SK-N-SH (cell line): ENCODE data around the gene IQGAP1. TPM values are rescaled to one million over a fixed set of nuclear protein-coding genes. Genes with fewer than 3 reads are reported as not detected.

Experiments used
- CTCF ChIA-PET: fragments of 300-600, 350-600 bp; formaldehyde crosslinking; extraction: SDS; loops from one replicate; lab custom pipeline; 2021; lab: Yijun Ruan, JAX
- POLR2A ChIA-PET: fragments of 350-600 bp; sonication (Branson Sonifier 250); formaldehyde crosslinking; extraction: SDS; loops from one replicate; lab custom pipeline; 2020; ENCODE audit warnings: antibody characterized with exemption, inconsistent platforms; lab: Yijun Ruan, JAX
- DNase-seq: peaks from one replicate; pipeline ENCODE4 v3.0.0; 2012
- H2AFZ ChIP-seq: fragments of 200-600 bp; sonication (generic); 2 replicates; pipeline ENCODE4 v1.8.1; 2016; ENCODE audit warnings: antibody characterized with exemption, mild to moderate bottlenecking, low read depth
- H3F3A ChIP-seq: fragments of 200-600 bp; sonication (generic); replicated peaks from 2 replicates; pipeline ENCODE3; 2016; ENCODE audit warnings: antibody characterized with exemption, mild to moderate bottlenecking; ENCODE audit not compliant: insufficient read depth
- H3K27ac ChIP-seq, 2 experiments: fragments of 200-500 bp in 1 of 2; fragments of 200-600 bp in 1 of 2; sonication (Bioruptor generic) in 1 of 2; sonication (generic), shearing (Covaris generic) in 1 of 2; 2 replicates each; pipeline versions ENCODE4 v1.5.1 to v1.6.1; 2014 to 2016; ENCODE audit warnings: low read depth in 2 of 2, inconsistent platforms in 1 of 2, low read length in 1 of 2, mild to moderate bottlenecking in 1 of 2, mixed read lengths in 1 of 2
- H3K27me3 ChIP-seq: fragments of 200-600 bp; sonication (generic), shearing (Covaris generic); 2 replicates; pipeline ENCODE4 v1.6.1; 2016; ENCODE audit warnings: mixed run types; ENCODE audit not compliant: insufficient read depth
- H3K36me3 ChIP-seq, 2 experiments: fragments of 200-500 bp in 1 of 2; fragments of 200-600 bp in 1 of 2; sonication (Bioruptor generic) in 1 of 2; sonication (generic) in 1 of 2; replicated peaks in 1 of 2; 2 replicates each; pipeline versions ENCODE3 to v1.5.1; 2014 to 2016; ENCODE audit warnings: low read length in 1 of 2, mild to moderate bottlenecking in 1 of 2; ENCODE audit not compliant: insufficient read depth in 2 of 2, control insufficient read depth in 1 of 2
- H3K4me1 ChIP-seq, 2 experiments: fragments of 200-500 bp in 1 of 2; fragments of 200-600 bp in 1 of 2; sonication (Bioruptor generic) in 1 of 2; sonication (generic), shearing (Covaris generic) in 1 of 2; 2 replicates each; pipeline versions ENCODE4 v1.5.1 to v1.6.1; 2014 to 2016; ENCODE audit warnings: low read depth in 1 of 2, low read length in 1 of 2, mixed run types in 1 of 2; ENCODE audit not compliant: insufficient read depth in 2 of 2, control insufficient read depth in 1 of 2
- H3K4me2 ChIP-seq: fragments of 200-600 bp; sonication (generic), shearing (Covaris generic); 2 replicates; pipeline ENCODE4 v1.6.1; 2017; ENCODE audit warnings: mixed run types
- H3K4me3 ChIP-seq, 2 experiments: fragments of 200-500 bp in 1 of 2; fragments of 200-600 bp in 1 of 2; sonication (Bioruptor generic) in 1 of 2; sonication (generic), shearing (Covaris generic) in 1 of 2; 2 replicates each; pipeline versions ENCODE4 v1.5.1 to v1.8.1; 2014 to 2016; ENCODE audit warnings: low read depth in 2 of 2, inconsistent platforms in 1 of 2, low read length in 1 of 2, mild to moderate bottlenecking in 1 of 2, mixed read lengths in 1 of 2, moderate library complexity in 1 of 2
- H3K79me2 ChIP-seq: fragments of 200-600 bp; sonication (generic); 2 replicates; pipeline ENCODE4 v1.8.1; 2017; ENCODE audit warnings: mild to moderate bottlenecking; ENCODE audit not compliant: insufficient read depth
- H3K9ac ChIP-seq: fragments of 200-600 bp; sonication (generic); 2 replicates; pipeline ENCODE4 v1.6.1; 2017; ENCODE audit warnings: mixed run types
- H3K9me2 ChIP-seq: fragments of 200-600 bp; sonication (generic); 2 replicates; pipeline ENCODE4 v1.6.1; 2017; ENCODE audit warnings: mixed run types
- H3K9me3 ChIP-seq: fragments of 200-600 bp; sonication (generic); 2 replicates; pipeline ENCODE4 v1.6.1; 2017; ENCODE audit warnings: mixed run types, mild to moderate bottlenecking, moderate library complexity
- H4K20me1 ChIP-seq: fragments of 200-600 bp; sonication (generic); 2 replicates; pipeline ENCODE4 v1.6.1; 2017; ENCODE audit warnings: mild to moderate bottlenecking, mixed run types; ENCODE audit not compliant: insufficient read depth
- CHD2 ChIP-seq: fragments of 150-350 bp; IDR thresholded peaks from 2 replicates; pipeline ENCODE4 v1.6.1; 2018; ENCODE audit warnings: low read length; ENCODE audit not compliant: partially characterized antibody
- EP300 ChIP-seq, 2 experiments: IDR thresholded peaks; 2 replicates each; pipeline versions ENCODE4 v1.4.0 to v1.6.1; 2012; ENCODE audit warnings: borderline replicate concordance in 1 of 2, low read depth in 1 of 2, low read length in 1 of 2
- FOSL2 ChIP-seq: IDR thresholded peaks from 2 replicates; pipeline ENCODE4 v1.4.0; 2012; ENCODE audit warnings: low read depth, mild to moderate bottlenecking, moderate library complexity, borderline replicate concordance
- FOXJ3 ChIP-seq: sonication (generic); formaldehyde crosslinking; IDR thresholded peaks from 2 replicates; pipeline ENCODE4 v1.5.1; 2020; ENCODE audit warnings: mild to moderate bottlenecking, missing genetic modification reagents
- MEF2A ChIP-seq: IDR thresholded peaks from 2 replicates; pipeline ENCODE4 v1.4.0; 2012; ENCODE audit warnings: low read depth, borderline replicate concordance
- MXI1 ChIP-seq: IDR thresholded peaks from 2 replicates; pipeline ENCODE4 v1.6.1; 2012; ENCODE audit warnings: mild to moderate bottlenecking, low read depth, low read length, improper control_type of control experiment
- NRF1 ChIP-seq: IDR thresholded peaks from 2 replicates; pipeline ENCODE4 v1.6.1; 2012; ENCODE audit warnings: low read depth, mild to moderate bottlenecking, low read length
- POLR2AphosphoS5 ChIP-seq: IDR thresholded peaks from 2 replicates; pipeline ENCODE4 v1.6.1; 2012; ENCODE audit warnings: low read depth, low read length
- SIN3A ChIP-seq: IDR thresholded peaks from 2 replicates; pipeline ENCODE4 v1.6.1; 2012; ENCODE audit warnings: low read depth, mild to moderate bottlenecking, low read length, moderate library complexity, borderline replicate concordance
- YY1 ChIP-seq: IDR thresholded peaks from 2 replicates; pipeline ENCODE4 v1.4.0; 2012; ENCODE audit warnings: low read depth, mild to moderate bottlenecking
- WGBS: methylation state at CpG from one replicate; pipeline ENCODE4 v1.1.6; 2017; ENCODE audit warnings: low lambda C conversion rate; 5-methylcytosine and 5-hydroxymethylcytosine counted together
- polyA plus RNA-seq, 3 experiments: library from polyadenylated mRNA; depleted of rRNA; stranded (reverse); fragments of >200 nt; gene quantifications; 2 replicates each; pipeline ENCODE4 v1.2.3, GENCODE V29; 2012
- TF ChIP-seq, protein P1 (sequence below): fragments of 150-350 bp; IDR thresholded peaks from 2 replicates; pipeline ENCODE4 v1.6.1; 2016; ENCODE audit warnings: mild to moderate bottlenecking, low read depth, low read length
- TF ChIP-seq, protein P2 (sequence below): IDR thresholded peaks from 2 replicates; pipeline ENCODE4 v1.4.0; 2012; ENCODE audit warnings: low read depth, borderline replicate concordance
- TF ChIP-seq, protein P3 (sequence below): IDR thresholded peaks from 2 replicates; pipeline ENCODE4 v1.4.0; 2012; ENCODE audit warnings: low read depth, borderline replicate concordance
- TF ChIP-seq, protein P4 (sequence below): IDR thresholded peaks from 2 replicates; pipeline ENCODE4 v1.6.1; 2012; ENCODE audit warnings: mild to moderate bottlenecking, low read depth, low read length, moderate library complexity

IQGAP1 gene
- polyA plus RNA-seq, 1 of the 3 experiments (the other 2 are of a cell fraction) = 56.5 TPM

DNA sequence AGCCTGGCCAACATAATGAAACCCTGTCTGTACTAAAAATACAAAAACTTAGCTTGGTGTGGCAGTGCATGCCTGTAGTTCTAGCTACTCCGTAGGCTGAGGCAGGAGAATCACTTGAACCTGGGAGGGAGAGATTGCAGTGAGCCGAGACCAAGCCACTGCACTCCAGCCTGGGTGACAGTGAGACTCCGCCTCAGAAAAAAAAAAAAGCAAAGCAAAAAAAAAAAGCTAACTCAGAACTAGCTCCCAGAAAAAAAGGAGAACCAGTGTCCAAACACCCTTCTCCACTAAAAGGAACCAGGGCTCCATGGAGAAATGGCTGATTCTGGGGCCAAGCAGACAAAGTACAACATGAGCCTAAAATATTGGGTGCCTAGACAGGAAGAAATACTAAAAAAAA lies 124.9 kb downstream of the IQGAP1 start:
- H3K9me3 ChIP-seq = no peaks in the 10 kb centered on the region
- no peak overlapping the region for H3K4me2 ChIP-seq
- no peaks in the 10 kb centered on the region for H3F3A ChIP-seq
- no peaks in the 10 kb centered on the region for H3K79me2 ChIP-seq
- ChIA-PET POLR2A (no interaction called here), CTCF (interaction anchor here (1.7 kb wide), 1 partner anchor 10 kb away, joined by 4 read pairs; no protein-coding TSS in a partner anchor)
- DNase-seq = no peak
- no peak overlapping the region for H2AFZ ChIP-seq
- no peak overlapping the region for H3K9ac ChIP-seq
- no peaks in the 10 kb centered on the region for H4K20me1 ChIP-seq
- no peak overlapping the region for H3K27ac ChIP-seq
- peaks cover 0 to 4% of the 10 kb centered on the region in 2 experiments for H3K36me3 ChIP-seq
- no peaks in the 10 kb centered on the region for H3K27me3 ChIP-seq
- TF ChIP-seq MEF2A (no peak), SIN3A (no peak), EP300 (IDR thresholded peaks at IDR 0.05; ENCODE audit: borderline replicate concordance in 1 of 2, low read depth in 1 of 2, low read length in 1 of 2) (no peak), YY1 (no peak), NRF1 (no peak), MXI1 (no peak), FOSL2 (no peak), CHD2 (no peak), POLR2AphosphoS5 (no peak), FOXJ3 (no peak)
- TF ChIP-seq, protein P1, sequence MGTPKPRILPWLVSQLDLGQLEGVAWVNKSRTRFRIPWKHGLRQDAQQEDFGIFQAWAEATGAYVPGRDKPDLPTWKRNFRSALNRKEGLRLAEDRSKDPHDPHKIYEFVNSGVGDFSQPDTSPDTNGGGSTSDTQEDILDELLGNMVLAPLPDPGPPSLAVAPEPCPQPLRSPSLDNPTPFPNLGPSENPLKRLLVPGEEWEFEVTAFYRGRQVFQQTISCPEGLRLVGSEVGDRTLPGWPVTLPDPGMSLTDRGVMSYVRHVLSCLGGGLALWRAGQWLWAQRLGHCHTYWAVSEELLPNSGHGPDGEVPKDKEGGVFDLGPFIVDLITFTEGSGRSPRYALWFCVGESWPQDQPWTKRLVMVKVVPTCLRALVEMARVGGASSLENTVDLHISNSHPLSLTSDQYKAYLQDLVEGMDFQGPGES = no peak
- TF ChIP-seq, protein P2, sequence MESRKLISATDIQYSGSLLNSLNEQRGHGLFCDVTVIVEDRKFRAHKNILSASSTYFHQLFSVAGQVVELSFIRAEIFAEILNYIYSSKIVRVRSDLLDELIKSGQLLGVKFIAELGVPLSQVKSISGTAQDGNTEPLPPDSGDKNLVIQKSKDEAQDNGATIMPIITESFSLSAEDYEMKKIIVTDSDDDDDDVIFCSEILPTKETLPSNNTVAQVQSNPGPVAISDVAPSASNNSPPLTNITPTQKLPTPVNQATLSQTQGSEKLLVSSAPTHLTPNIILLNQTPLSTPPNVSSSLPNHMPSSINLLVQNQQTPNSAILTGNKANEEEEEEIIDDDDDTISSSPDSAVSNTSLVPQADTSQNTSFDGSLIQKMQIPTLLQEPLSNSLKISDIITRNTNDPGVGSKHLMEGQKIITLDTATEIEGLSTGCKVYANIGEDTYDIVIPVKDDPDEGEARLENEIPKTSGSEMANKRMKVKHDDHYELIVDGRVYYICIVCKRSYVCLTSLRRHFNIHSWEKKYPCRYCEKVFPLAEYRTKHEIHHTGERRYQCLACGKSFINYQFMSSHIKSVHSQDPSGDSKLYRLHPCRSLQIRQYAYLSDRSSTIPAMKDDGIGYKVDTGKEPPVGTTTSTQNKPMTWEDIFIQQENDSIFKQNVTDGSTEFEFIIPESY = no peak
- TF ChIP-seq, protein P3, sequence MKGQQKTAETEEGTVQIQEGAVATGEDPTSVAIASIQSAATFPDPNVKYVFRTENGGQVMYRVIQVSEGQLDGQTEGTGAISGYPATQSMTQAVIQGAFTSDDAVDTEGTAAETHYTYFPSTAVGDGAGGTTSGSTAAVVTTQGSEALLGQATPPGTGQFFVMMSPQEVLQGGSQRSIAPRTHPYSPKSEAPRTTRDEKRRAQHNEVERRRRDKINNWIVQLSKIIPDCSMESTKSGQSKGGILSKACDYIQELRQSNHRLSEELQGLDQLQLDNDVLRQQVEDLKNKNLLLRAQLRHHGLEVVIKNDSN = no peak
- TF ChIP-seq, protein P4, sequence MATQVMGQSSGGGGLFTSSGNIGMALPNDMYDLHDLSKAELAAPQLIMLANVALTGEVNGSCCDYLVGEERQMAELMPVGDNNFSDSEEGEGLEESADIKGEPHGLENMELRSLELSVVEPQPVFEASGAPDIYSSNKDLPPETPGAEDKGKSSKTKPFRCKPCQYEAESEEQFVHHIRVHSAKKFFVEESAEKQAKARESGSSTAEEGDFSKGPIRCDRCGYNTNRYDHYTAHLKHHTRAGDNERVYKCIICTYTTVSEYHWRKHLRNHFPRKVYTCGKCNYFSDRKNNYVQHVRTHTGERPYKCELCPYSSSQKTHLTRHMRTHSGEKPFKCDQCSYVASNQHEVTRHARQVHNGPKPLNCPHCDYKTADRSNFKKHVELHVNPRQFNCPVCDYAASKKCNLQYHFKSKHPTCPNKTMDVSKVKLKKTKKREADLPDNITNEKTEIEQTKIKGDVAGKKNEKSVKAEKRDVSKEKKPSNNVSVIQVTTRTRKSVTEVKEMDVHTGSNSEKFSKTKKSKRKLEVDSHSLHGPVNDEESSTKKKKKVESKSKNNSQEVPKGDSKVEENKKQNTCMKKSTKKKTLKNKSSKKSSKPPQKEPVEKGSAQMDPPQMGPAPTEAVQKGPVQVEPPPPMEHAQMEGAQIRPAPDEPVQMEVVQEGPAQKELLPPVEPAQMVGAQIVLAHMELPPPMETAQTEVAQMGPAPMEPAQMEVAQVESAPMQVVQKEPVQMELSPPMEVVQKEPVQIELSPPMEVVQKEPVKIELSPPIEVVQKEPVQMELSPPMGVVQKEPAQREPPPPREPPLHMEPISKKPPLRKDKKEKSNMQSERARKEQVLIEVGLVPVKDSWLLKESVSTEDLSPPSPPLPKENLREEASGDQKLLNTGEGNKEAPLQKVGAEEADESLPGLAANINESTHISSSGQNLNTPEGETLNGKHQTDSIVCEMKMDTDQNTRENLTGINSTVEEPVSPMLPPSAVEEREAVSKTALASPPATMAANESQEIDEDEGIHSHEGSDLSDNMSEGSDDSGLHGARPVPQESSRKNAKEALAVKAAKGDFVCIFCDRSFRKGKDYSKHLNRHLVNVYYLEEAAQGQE = no peak
- TF ChIP-seq, all 33 proteins: peak for 0
- WGBS = 92% methylated on average over 3 of the region's 3 CpGs
- no peaks in the 10 kb centered on the region for H3K9me2 ChIP-seq
- no peak overlapping the region for H3K4me3 ChIP-seq
- no peaks in the 10 kb centered on the region for H3K4me1 ChIP-seq
